ENCODE measurements around the gene ZNF565.
"Not testable (repeated sequence)": the region's sequence is repeated elsewhere in the genome, so short reads cannot be mapped to it uniquely, and the experiment has no call there.

The ZNF565 gene

DNA sequence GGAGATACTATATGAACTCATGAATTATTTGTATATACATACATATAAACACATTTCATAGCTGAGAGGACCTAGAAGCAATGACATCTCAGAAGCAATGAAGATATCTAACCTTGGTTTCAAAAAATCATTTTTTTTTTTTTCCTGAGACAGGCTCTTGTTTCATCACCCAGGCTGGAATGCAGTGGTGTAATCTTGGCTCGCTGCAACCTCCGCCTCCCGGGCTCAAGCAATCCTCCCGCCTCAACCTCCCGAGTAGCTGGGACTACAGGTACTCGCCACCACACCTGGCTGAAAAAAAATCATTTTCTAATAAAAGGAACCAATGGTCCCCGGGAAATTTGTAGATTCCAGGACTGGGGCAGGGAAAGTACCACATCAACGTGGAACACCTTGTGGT, 4.0 kb downstream of the ZNF565 start:
- DNase-seq = no peak

- no peak for DNase-seq
Observed at GRCh38 chr19:36209372-36209771, 5.1 kb downstream of the ZNF565 start.

GRCh38 chr19:36207605-36208252, 6.7 kb downstream of the ZNF565 start:
- no peak for DNase-seq

DNA sequence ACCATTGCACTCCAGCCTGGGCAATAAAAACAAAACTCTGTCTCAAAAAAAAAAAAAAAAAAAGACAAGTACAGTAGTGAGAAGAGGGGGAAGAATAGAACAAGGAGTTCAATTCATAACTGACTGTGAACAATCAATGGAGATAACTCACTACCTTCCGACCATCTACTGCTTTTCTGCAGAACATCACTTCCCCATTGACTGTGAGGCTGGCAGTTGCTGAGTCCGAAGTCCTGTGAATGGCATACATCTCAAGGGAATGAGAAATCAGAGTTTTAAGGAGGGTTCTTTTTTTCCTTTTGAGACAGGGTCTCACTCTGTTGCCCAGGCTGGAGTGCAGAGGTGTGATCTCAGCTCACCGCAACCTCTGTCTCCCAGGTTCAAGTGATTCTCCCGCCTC, 11.2 kb downstream of the ZNF565 start:
- DNase-seq = no peak

DNA sequence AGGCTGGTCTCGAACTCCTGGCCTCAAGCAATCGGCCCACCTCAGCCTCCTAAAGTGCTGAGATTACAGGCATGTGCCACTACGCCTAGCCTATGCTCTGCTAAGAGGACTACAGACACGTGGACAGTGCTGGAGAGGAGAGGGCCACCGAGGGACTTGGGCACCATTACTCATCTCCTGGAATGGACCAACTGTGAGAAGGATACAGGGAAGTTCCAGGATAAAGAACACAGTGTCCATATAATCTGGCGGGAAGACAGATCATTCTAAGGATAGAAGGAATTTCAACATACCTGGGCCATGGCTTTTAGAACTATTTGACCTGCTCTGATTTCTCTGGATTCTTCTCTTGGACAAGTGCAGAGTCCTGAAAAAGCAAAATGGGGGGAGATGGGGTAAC, 12.8 kb downstream of the ZNF565 start:
- DNase-seq = no peak

DNA sequence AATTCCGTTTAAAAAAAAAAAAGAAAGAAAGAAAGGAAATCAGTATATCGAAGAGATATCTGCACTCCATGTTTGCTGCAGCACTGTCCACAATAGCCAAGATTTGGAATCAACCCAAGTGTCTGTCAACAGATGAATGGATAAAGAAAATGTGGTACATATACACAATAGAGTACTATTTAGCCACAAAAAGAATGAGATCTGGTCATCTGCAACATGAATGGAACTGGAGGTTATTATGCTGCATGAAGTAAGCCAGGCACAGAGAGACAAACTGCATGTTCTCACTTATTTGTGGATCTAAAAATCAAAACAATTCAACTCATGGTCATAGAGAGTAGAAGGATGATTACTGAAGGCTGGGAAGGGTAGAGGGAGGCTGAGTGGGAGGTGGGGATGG, 16.3 kb downstream of the ZNF565 start:
- no peak for DNase-seq

DNA sequence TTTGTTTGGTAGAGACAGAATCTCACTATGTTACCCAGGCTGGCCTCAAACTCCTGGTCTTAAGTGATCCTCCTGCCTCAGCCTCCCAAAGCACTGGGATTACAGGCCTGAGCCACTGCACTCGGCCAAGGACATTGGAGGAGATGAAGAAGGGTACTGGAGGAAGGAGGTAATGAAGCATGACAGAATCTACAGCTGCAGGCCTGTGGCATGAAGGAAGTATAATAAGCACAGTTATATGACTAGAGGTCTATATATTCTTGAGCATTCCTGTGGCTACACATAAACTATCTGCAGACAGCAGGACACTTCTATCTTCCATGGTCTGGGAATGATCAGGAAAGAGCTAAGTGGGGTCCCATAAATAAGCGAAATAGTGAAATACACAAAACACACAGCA, 18.2 kb downstream of the ZNF565 start:
- no peak for DNase-seq

DNA sequence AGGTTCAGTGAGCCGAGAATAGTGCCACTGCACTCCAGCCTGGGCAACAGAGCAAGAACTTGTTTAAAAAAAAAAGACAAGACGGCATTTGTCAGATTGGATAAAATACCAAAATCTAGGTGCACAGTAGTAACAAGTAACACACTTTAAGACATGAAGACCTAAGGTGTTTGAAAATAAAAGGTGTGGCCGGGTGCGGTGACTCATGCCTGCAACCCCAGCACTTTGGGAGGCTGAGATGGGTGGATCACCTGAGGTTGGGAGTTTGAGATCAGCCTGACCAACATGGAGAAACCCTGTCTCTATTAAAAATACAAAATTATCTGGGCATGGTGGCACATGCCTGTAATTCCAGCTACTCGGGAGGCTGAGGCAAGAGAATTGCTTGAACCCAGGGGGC, 27.7 kb downstream of the ZNF565 start:
- not testable (repeated sequence) for DNase-seq

- no peak for DNase-seq
Observed at GRCh38 chr19:36183245-36183628, 31.2 kb downstream of the ZNF565 start.

DNA sequence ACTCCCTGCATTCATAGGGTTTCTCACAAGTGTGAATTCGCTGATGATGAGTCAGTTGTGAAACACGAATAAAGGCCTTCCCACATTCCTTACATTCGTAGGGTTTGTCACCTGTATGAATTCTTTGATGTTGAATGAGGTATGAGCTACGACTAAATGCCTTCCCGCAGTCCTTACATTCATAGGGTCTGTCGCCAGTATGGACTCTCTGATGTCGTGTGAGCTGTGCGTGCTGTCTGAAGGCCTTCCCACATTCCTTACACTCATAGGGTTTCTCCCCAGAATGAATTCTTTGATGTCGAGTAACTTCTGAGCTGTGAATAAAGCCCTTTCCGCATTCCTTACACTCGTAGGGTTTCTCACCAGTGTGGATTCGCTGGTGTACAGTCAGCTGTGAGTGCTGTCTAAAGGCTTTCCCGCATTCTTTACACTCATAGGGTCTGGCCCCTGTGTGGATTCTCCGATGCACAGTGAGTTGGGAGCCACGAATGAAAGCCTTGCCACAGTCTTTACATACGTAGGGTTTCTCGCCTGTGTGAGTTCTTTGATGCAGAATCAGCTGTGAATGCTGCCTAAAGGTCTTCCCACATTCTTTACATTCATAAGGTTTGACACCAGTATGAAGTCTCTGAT, 31.7 kb downstream of the ZNF565 start:
- no peak for DNase-seq

DNA sequence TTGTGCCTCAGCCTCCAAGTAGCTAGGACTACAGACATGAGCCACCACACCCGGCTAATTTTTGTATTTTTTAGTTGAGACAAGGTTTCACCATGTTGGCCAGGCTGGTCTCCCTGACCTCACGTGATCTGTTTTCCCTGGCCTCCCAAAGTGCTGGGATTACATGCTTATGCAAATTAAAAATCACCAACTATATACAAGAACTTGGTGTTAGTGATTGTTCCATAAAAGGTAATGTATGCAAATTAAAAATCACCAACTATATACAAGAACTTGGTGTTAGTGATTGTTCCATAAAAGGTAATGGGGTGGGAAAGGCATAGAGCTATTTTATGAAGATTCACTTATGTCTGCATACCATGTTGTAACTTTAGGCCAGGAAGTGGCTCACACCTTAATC, 35.4 kb downstream of the ZNF565 start:
- DNase-seq = not testable (repeated sequence)

GRCh38 chr19:36173846-36174245, 40.6 kb downstream of the ZNF565 start:
- not testable (repeated sequence) for DNase-seq

- DNase-seq = no peak
Observed at GRCh38 chr19:36172852-36173251, 41.6 kb downstream of the ZNF565 start.

DNA sequence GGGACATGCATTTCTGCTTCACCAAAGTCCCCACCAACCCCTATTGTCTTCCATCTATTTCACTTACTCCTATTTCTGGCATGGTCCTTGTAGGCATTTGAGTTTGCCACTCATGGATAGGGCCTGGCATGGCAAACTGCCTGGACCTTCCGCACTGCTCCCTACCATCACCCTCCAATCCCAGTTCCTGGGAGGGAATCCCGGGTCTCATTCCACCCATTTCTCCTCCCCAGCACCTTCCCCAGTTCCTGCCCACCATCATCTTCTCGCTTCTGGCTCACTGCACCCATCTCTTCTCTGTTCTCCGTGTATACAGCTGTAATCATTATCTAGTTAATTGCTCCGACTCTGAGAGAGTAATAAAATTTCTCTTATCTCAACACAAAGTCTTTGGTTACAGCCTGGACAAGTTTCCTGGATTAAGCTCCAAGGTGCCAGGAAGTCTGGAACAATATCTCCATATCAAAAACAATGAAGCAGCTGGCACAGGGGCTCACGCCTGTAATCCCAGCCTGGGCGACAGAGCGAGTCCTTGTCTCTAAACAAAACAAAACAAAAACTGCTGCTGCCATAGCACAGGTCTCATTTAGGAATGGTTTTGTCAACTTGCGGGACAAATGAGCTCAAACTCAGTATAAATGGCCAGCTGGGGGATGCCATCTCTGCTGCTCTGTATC, 45.2 kb downstream of the ZNF565 start:
- no peak for DNase-seq

DNA sequence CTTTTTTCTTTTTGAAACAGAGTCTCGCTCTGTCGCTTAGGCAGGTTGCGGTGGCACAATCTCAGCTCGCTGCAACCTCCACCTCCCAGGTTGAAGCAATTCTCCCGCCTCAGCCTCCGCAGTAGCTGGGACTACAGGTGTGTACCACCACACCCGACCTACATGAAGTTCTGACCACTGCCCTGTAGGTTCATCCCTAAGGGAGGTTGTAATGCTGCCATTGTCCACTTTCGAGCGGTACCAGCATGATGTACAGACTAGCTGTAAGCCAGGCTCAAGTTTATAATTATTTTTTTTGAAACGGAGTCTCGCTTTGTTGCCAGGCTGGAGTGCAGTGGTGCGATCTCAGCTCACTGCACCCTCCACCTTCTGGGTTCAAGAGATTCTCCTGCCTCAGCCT, 50.7 kb downstream of the ZNF565 start:
- DNase-seq = no peak

DNA sequence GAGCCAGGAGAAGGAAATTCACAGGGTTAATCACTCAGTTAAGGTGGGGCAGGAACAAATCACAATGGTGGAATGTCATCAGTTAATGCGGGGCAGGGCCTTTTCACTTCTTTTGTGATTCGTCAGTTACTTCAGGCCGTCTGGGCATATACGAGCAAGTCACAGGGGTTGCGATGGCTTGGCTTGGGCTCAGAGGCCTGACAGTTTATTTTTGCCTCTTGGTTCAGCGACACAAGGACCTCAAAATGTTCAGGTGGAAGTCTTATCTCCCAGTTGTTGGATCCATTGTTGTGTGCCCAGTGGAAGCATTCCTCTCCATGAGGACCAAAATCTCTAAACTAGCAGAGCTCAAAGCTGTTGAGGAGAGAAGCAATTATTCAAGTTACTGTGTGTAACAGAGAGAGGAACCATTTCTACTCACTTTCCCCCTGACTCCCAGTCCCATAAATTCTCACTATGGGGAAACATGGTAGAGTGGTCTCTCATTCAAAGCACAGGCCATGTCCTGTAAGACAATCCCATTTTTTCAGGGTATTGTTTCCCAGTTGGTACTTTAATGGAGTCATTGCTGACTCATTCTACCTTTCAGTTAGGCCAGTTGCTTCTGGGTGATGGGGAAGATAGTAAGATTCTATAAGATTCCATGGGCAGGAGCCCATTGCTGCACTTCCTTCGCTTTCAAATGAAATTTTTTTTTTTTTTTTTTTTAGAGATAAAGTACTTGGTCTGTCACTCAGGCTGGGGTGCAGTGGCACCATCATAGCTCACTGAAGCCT, 53.5 kb downstream of the ZNF565 start:
- no peak for DNase-seq

DNA sequence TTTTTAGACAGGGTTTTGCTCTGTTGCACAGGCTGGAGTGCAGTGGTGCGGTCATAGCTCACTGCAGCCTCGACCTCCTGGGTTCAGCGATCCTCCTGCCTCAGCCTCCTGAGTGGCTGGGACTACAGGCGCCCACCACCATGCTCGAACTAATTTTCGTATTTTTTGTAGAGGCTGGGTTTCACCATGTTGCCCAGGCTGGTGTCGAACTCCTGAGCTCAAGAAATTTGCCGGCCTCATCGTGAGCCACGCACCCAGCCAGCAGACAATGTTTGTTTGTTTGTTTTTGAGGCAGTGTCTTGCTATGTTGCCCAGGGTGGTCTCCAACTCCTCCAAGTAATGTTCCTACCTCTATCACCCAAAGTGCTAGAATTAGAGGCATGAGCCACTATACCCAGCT, 61.3 kb downstream of the ZNF565 start:
- no peak for DNase-seq

DNA sequence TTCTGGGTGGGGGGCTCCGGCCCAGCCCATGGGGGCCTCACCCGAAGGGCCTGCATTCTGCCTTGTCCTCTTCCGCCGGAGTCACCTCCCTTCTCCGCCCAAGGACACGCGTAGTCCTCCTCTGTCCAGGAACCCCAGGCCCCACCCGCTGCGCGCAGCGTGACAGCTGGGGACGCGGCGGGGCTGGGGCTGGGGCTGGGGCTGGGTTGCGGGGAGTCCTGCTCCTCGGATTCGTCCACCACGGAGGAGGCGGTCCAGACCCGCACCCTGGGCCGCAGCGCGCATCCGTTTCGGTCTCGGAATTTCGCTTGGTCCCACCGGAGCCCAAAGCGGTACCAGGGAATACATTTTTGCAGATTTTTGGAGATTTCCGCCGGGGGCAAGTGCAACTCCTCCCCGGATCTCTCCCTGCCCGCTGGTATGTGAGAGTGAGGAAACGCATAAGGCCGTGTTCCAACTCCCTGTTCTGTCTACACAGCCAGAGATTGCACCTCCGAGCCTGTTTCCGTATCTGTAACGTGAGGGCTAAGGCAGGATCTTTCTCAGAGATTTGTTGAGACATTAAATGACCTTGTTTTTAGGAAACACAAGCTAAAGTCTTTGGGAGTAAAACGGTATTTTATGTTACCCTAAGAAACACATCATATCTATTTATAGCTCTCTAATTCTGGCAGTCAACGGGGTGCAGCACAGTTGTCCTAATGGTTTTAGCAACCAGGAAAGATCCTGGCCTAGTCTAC, 61.9 kb downstream of the ZNF565 start, which contains the start of gene COX7A1:
Gene COX7A1, minus strand, starts transcription at position 96 of the 740 bp plus-strand sequence. Its CDS starts 40 bp downstream, at position 56.
- DNase-seq = no peak

DNA sequence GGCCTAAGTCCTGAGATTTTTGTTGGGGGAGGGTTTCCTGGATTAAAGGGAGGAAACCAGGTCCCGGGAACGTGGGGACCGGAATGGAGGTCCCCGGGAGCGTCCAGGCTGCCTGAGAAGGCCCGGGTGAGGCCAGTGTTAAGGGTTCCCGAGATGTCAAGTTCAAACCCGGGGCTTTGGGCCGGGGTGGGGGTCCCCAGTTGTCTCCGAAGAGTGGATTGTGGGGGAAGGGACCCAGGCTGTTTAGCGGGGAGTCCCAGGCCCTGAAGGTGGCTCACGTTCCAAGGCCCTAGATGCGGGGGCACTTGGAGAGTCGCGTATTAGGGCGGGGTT, 62.5 kb downstream of the ZNF565 start:
- no peak for DNase-seq

GRCh38 chr19:36151144-36152018, 63.1 kb downstream of the ZNF565 start:
- DNase-seq = no peak

GRCh38 chr19:36150586-36150985, 63.9 kb downstream of the ZNF565 start:
- DNase-seq = no peak
